Hindlimb muscle (tissue), 1 donor: ENCODE measurements around the gene NCMAP. TPM values are rescaled to one million over a fixed set of nuclear protein-coding genes. Genes with fewer than 3 reads are reported as not detected.
"Not testable (repeated sequence)": the region's sequence is repeated elsewhere in the genome, so short reads cannot be mapped to it uniquely, and the experiment has no call there.

Experiments
- DNase-seq: peaks from one replicate; pipeline ENCODE4 v3.0.0-alpha.2; 2013
- polyA plus RNA-seq: library from polyadenylated mRNA; unstranded; fragments of 120-200 nt; gene quantifications from one replicate; pipeline ENCODE4 v1.2.1, GENCODE V29; 2013; ENCODE audit not compliant: insufficient read length

Gene NCMAP
- polyA plus RNA-seq, 1 donor = 0.06 TPM

- no peak for DNase-seq
Observed at GRCh38 chr1:24544239-24544638, 11.6 kb upstream of the NCMAP start.

- no peak for DNase-seq
Observed at GRCh38 chr1:24545662-24546061, 10.2 kb upstream of the NCMAP start.

- no peak for DNase-seq
Observed at GRCh38 chr1:24547195-24547594, 8.7 kb upstream of the NCMAP start.

DNA sequence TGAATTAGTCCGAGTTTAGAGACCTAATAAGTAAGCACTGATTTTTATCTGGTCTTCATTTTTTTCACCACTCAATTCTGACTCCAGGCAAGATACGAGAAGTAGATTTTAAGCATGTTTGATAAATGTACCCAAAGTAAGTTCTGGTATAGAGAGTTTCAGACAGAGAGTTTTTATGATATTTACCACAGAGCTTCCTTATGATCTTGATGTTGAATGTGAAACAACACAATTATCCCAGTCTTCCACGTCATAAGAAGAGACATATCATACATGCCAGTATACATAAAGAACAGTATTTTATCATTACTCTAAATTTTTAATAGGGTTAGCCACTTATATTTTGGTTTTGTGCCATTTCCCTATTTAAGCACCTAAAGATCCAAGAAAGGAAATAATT lies 7.8 kb upstream of the NCMAP start:
- DNase-seq = no peak

- DNase-seq = not testable (repeated sequence)
Observed at GRCh38 chr1:24549210-24549609, 6.7 kb upstream of the NCMAP start.

DNA sequence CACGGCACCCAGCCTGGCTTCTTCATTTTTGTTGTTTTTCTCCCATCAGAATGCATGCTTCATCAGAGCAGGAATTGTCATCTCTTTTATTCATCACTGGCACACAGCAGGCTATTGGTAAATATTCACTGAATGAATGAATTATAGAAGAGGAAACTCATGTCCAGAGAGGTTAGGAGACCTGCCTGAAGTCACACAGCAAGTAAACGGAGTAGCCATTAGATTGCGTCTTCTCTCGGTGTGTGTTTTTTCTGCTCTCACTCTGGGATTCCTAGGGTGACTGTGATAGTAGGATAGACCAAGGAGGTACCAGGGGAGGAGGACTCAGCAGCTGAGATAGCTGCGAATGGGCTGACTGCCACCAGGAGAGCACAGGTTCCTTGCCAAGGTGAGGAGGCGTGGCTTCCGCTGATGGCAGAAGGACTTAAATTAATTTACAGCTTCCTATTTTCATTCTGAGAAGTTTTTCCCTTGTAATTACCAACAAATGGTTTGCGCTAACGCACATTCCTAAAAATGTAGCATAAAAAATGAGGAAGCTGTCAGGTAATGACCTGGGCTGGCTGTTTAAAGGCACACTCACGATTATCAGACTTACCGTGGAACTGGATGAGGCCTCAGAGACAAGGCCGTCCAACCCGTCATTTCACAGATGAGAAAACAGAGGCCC lies 4.5 kb upstream of the NCMAP start:
- DNase-seq = no peak

- DNase-seq = peak; percentile 25
Observed at GRCh38 chr1:24551960-24552571, 3.8 kb upstream of the NCMAP start.

DNA sequence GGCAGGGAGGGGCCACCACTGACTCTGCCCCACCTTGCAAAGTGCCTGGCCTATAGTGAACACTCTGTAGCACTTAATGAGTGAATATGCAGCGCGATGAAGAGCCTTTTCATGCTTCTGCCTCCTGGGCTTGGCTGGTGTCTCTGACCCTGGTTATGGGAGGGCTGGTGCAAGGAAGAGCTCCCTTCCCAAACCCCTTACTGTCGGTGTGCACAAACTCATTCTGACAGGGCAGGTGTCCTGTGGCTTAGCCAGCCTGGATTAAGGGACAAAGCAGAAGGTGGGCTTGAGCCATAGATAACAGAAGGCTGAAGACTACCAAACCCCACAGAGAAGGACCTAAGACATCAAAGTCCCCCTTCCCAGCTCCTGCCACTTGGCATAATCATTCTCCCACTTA lies 2.0 kb upstream of the NCMAP start:
- no peak for DNase-seq

- DNase-seq = no peak
Observed at GRCh38 chr1:24554714-24555113, 1.2 kb upstream of the NCMAP start.

DNA sequence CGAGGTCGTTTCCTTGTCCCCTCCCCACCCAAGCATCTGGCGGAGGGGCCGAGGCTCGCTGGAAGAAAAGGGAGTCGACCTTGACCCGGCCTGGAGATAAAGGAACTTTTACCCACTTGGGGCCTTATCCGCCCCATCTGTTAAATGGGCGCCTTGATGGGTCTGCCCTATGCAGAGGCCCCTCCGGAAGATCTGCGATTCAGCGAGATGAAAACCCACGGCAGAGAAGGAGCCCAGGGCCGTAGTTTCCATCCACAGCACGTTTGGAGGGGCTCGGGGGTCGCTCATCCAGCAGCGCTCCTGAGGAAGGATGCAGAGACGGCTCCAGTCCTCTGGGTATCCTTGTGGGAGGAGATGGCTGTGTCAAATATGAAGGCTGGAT lies 518 bp downstream of the NCMAP start:
- no peak for DNase-seq

DNA sequence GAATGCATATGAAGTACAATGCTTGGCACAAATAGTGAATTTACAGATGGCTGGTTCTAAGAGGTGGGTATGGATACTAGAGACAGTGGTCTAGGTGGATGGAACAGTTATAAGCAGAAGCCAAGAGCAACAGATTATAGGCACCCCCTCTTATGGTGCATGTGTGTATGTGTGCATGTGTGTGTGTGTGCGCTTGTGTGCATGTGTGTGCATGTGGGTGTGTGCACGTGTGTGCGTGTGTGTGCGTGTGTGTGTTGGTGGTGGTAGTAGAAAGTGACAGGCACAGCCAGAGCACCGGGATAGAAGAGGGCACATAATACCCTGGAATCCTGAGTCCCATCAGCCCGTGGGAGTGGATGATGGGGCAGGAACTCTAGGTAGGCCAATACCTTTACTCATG lies 1.3 kb downstream of the NCMAP start:
- no peak for DNase-seq

DNA sequence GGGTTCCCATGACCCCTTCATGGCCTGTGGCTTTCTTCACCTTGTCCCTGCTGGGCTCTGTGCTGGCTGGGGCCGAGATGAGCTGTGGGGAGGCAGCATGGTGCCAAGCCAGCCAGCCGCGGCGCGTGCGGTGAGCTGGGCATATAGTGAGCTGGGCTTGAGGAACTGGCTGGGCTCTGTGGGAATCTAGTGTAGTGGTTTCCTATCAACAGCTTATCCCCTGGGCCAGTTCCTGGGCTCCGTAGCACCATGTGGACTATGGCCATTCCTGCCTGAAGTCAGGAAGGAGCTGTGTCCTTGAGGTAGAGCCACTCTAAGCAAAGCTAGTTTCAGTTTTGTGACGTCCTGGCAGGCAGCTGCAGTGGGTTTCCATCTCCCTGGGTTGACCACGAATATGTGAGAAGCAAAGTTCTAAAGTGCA lies 1.8 kb downstream of the NCMAP start:
- no peak for DNase-seq

DNA sequence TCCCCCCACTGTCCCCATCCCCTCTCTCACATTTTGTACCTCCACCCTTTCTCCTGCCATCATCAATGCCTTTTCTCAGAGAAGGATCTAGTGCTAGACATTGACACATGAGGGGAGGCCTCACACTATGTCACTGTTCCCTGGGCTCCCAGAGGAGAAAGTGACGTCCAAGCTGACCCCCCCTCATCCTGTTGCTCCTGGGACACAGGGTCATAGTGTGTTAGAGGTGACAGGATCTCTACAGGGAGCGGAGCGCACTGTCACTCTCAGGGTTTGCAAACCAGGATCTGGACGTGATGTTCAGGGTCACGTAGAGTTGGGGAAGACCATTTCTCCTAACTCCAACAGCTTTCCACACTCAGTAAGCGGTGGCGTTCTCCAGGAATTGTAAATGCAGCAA lies 2.6 kb downstream of the NCMAP start:
- DNase-seq = no peak

DNA sequence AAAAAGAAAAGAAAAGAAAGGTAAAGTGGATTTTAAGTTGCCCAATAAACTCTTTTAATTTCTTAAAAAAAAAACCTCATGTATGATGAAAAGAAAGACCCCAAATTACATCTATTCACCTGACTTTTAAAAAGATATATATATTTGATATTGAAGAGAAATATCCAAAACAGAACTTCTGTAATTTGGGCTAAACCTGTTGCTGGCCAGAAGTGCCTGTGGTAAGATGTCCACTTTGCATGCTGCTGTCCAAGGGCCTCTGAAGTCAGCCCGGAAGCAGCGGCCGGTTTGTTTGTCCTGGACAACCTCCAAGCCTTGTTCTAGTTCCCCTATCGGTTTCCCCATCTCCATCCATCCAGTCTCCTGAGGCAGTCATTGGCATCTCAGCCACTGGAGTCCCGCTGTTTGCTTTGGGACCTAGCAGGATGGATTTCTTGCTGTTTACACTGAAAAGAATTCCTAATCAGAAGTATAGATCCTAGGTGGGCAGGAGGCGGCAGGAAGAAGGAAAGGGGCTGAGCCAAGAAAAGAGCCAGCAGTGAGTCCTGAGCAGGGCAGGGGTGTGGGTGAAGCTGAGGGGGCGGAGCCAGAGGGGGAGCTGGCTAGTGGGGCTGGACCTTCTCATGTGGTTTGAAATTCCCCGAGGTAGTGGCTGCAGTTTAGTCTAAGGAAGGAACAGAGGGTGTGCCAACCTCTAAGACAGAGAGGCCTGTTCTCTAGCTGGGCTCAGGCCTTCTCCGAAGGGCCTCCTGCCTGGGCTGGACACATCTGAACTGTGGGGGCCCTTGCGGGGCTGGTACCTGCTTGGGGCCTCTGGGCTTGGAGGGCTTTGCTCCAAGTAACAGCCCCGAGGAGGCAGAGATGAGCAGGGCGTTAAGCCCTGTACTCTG lies 3.3 kb downstream of the NCMAP start:
- no peak for DNase-seq

- no peak for DNase-seq
Observed at GRCh38 chr1:24560361-24560760, 4.5 kb downstream of the NCMAP start.

DNA sequence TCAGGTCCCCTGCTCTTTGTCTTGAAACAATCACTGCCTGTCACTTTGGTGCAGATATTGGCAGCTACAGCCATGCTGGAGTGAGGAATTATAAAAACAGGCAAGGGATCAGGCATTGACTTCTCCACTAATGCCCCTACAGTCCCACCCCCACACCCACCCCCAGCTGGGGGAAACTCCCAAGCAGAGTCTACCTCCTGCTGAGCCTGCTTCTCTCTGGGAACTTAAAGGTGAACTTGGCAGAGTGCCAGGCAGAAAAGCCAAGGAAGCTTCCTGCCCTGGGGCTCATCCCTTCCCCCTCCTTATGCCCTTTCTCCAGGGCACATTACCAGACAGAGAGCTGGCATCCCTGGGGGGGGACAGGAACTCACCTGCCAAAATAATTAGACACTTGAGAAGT lies 6.7 kb downstream of the NCMAP start:
- no peak for DNase-seq

DNA sequence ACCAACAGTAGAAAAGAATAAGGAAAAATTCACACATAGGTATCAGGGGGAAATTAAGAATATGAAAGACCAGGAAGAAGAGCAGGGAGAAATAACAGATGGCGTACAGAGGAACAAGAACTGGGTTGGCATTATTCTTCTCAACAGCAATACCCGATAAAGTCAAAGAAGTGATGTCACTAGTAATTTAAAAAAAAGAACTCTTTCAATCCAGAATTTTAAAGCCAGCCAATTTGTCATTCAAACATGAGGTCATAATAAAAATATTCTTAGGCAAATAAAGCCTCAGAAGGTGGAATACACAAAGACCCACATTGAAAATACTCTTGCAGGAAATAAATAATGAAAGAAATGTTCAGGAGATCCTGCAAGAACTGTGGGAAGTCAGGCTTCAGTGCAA lies 8.8 kb downstream of the NCMAP start:
- no peak for DNase-seq

GRCh38 chr1:24566236-24566867 lies 10.5 kb downstream of the NCMAP start:
- DNase-seq = no peak

DNA sequence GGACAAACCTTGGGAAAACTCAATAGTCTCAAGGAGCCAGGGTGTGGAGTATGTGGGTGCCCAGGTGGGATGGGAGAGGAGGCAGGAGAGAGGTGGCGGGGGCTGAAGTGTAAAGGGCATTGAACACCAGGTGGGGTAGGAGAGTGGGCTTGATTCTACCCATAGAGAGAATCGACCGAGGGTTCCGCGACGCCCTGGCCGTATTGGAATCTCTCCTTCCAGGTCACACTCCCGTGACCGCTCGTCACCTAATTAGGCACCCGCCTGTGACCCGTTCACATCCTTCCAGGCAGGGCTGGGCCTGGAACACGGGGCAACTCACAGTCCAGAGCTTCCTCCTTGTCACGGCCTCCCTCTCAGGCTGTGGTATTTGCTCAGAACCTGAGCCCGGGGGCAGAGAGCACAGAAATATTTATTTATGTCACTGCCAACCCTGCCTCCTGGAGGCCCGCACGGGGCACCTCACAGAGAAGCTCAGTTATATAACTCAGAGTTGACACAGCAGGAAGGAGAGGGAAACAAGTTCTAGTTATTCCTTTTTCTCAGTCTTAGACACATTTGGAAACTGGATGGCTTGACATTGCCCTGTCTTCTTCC lies 12.0 kb downstream of the NCMAP start:
- no peak for DNase-seq

DNA sequence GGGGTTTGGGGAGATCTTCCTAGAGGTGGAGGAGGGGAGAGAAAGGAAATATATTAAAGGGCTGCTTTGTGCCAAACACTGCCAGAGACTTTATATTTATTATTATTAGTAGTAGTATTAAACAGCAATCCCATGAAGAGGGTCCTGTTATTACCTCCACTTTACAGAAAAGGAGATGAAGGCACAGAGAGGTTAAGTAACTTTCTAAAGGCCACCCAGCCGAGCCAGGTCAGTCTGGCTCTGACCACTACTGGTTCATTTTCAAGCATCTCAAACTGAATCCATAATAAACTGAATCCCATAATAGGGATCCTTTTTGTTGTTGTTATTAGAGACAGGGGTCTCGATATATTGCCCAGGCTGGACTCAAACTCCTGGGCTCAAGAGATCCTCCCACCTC lies 12.6 kb downstream of the NCMAP start:
- no peak for DNase-seq

- no peak for DNase-seq
Observed at GRCh38 chr1:24570265-24571125, 14.6 kb downstream of the NCMAP start.

DNA sequence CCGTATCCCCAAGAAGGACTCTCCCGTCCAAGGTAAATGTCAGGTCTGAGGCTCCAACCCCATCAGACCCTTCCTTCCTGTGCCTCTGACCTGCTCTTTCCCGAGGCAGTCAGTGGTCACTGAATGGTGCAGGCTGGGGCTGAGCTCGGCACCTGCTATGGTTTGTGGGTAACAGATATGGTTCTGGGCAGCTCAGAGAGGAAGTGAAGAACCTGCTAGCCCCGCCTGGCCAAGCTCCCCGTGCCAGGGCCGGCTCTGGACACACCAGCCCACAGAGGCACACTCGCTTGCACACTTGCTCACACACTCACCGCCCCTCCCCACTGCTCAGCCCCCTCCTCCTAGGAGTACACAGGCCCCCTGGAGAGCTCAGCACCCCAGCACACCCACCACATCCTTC lies 16.4 kb downstream of the NCMAP start:
- DNase-seq = no peak
